ENCODE results near the gene NFE2L1. TPM values are rescaled to one million over a fixed set of nuclear protein-coding genes. Genes with fewer than 3 reads are reported as not detected.
A peak's percentile ranks its signal among the peaks of the same experiment; 100 is the strongest.

Gene NFE2L1
- total RNA-seq, 1 experiment from 2014 or later: 135 TPM

- H3K4me1 ChIP-seq (ENCODE audit: control insufficient read depth in 1 of 2, insufficient read depth in 2 of 2, low read length in 2 of 2): peaks cover 26 to 45% of the 10 kb centered on the region in 2 experiments
- no peaks in the 10 kb centered on the region for H4K20me1 ChIP-seq (ENCODE audit: insufficient read depth)
- peak overlapping the region; percentile 95 for H3K4me2 ChIP-seq (ENCODE audit: low read length)
- H2AFZ ChIP-seq (ENCODE audit: low read depth, low read length, poor library complexity, severe bottlenecking): peak overlapping the region; percentile 96
- H3K9me3 ChIP-seq (ENCODE audit: control insufficient read depth in 1 of 2, insufficient read depth in 1 of 2, low read depth in 1 of 2, low read length in 2 of 2): no peaks in the 10 kb centered on the region
- no peaks in the 10 kb centered on the region for H3K36me3 ChIP-seq (ENCODE audit: control insufficient read depth in 1 of 2, insufficient read depth in 2 of 2, low read length in 2 of 2)
- ChIA-PET POLR2A (interaction anchor here (0.7 to 2.6 kb wide), 13 partner anchors 10 to 592 kb away, joined by 3 to 45 read pairs (median 5); partner anchors contain the start of genes CBX1, HOXB8, NFE2L1 and SNX11), RAD21 (ENCODE audit: low non-redundant PET in 1 of 2, low total read pairs in 2 of 2, uncharacterized antibody in 2 of 2, unreplicated experiment in 2 of 2) (interaction anchor here (0.5 to 3.0 kb wide), 17 partner anchors 15 to 282 kb away, joined by 3 to 19 read pairs (median 4); partner anchors contain the start of gene NFE2L1 (in 2 of the 2)), CTCF (interaction anchor here (0.6 to 3.5 kb wide), 58 partner anchors 9 to 858 kb away, joined by 3 to 171 read pairs (median 5); partner anchors contain the start of genes CBX1, CDK5RAP3, HOXB8 and NFE2L1)
- H3K9me2 ChIP-seq (ENCODE audit: insufficient read depth): no peaks in the 10 kb centered on the region
- DNase-seq (ENCODE audit: low read depth, low spot score) (no peak), ATAC-seq (peak; percentile 3; the same call in 1 of the 2 replicates)
- H3K79me2 ChIP-seq (ENCODE audit: insufficient read depth, low read length): no peaks in the 10 kb centered on the region
- H3K4me3 ChIP-seq (replicated peaks in 1 of 2; ENCODE audit: low read depth in 1 of 2, low read length in 2 of 2): peak overlapping the region; percentile 54 to 62
- H3K27ac ChIP-seq (ENCODE audit: low read depth, low read length): peak overlapping the region; percentile 64
- no TSS peak for BruUV-seq (replicated peaks)
- no peaks in the 10 kb centered on the region for H3K27me3 ChIP-seq (ENCODE audit: insufficient read depth, low read length)
- TF ChIP-seq JUND (IDR thresholded peaks at IDR 0.05) (no peak), POLR2A (IDR thresholded peaks at IDR 0.05; ENCODE audit: borderline replicate concordance, extremely low read depth, insufficient read depth, insufficient read length) (no peak), ZBTB33 (IDR thresholded peaks at IDR 0.05; ENCODE audit: extremely low read depth, insufficient replicate concordance, low read length) (no peak), ZFX (IDR thresholded peaks at IDR 0.05) (no peak), ATF3 (IDR thresholded peaks at IDR 0.05) (no peak), YY1 (IDR thresholded peaks at IDR 0.05; ENCODE audit: extremely low read depth, insufficient replicate concordance, low read depth, low read length) (no peak), EZH2 (IDR thresholded peaks at IDR 0.05) (no peak), SRF (IDR thresholded peaks at IDR 0.05; ENCODE audit: low read depth) (no peak), CEBPB (IDR thresholded peaks at IDR 0.05; ENCODE audit: low read depth) (no peak), EZH2phosphoT487 (IDR thresholded peaks at IDR 0.05; ENCODE audit: borderline replicate concordance) (no peak), RAD21 (IDR thresholded peaks at IDR 0.05; ENCODE audit: low read depth) (no peak), CBX3 (IDR thresholded peaks at IDR 0.05; ENCODE audit: low read depth) (no peak), POLR2AphosphoS5 (IDR thresholded peaks at IDR 0.05; ENCODE audit: low read depth, low read length) (no peak), CTCF (IDR thresholded peaks at IDR 0.05 in 2 of 3, conservative IDR thresholded peaks at IDR 0.05 in 1 of 3; ENCODE audit: borderline replicate concordance in 1 of 3, insufficient read depth in 1 of 3, low read depth in 2 of 3, low read length in 2 of 3) (no peak), SIN3A (IDR thresholded peaks at IDR 0.05; ENCODE audit: low read depth) (no peak), TCF7L2 (IDR thresholded peaks at IDR 0.05; ENCODE audit: borderline replicate concordance, extremely low read depth, insufficient read depth, insufficient read length) (no peak), MAX (IDR thresholded peaks at IDR 0.05) (no peak)
- peak overlapping the region; percentile 57 for H3K9ac ChIP-seq (ENCODE audit: low read length)
- intact Hi-C loops (cut with micrococcal nuclease): loop anchor here (1.0 to 10.0 kb wide), 12 partner anchors 23 to 1009 kb away; partner anchors contain the start of gene NFE2L1
These were observed 22.2 kb upstream of the NFE2L1 start for GRCh38 chr17:48025904-48026501.

Measured in HCT116 (cell line).